Activated CD4-positive, alpha-beta T cell treated with anti-CD3 and anti-CD28 coated beads for 24 hours (primary cell): ENCODE results near the gene NAT10.
A peak's percentile ranks its signal among the peaks of the same experiment; 100 is the strongest.

Experiments
- DNase-seq, 2 donors: peaks; one replicate each; pipeline ENCODE4 v3.0.0-alpha.2; 2020; ENCODE audit warnings: low read depth in 2 of 2

NAT10 gene

DNA sequence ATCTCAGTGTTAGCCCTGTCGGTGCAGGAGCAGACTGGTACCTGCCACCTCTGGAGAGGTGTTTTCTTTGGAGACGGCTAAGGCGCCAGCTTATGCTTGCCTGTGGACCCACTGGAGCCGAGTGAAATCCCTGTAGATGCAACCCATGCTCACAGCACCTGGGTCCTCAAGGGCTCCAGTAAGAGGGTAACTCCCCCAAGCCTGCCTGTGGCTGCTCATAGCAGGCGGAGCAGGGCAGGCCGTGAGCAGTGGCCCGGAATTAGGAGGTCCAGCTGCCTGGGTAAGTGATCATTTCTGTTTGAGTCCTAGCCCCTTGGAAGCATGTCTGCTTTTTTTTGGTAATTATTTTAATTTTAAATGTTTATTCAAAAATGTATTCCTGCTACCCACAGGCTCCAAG lies 43.8 kb downstream of the NAT10 start:
- no peak for DNase-seq

DNA sequence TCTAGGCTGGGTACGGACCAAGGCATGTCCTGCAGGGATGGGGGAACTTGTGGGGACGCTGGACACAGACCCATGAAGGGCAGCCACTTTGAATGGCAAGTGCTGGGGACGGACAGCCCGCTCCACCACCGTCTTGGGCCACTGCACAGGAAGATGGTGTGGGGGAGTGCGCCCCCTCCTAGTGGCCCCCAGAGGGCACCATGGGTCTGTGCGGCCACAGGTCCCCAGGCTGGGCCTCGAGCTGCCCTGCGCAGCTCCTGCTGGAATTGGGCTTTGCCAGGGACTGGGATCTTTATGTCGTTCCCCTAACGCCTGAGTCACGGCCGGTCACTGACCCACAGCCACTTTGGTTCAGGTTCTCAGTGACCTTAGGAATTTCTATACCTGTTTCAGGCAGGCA lies 44.4 kb downstream of the NAT10 start:
- DNase-seq = no peak

DNA sequence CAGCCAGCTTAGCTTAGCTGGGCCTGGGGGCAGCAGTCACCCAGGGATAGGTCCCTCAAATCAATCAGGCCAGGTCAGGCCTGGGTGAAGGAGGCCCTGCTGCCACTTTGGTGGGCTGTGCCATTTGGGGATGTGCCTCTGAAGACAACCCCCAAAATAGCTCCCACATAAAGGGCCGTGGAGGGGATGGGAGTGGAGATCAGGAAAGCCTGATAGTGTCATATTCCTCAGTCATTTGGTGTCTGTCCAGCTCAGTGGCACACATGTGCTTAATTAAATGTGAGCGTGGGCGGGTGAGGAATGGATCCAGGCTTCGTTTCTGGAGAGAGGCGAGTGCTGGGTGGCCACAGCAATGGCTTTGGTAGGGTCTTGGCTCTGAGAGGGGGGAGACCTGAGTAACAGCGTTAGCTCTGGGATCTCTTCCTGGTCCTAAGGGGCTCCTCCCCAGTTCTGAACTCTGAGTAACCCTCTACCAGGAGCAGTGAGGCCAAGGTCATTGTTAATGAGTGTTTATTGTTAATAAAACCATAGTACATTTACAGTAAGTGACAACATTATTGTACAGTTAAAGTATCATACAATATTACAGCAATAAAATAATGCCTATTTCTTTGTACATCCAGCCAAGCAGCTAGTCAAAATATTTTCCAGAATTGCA lies 45.2 kb downstream of the NAT10 start:
- no peak for DNase-seq

DNA sequence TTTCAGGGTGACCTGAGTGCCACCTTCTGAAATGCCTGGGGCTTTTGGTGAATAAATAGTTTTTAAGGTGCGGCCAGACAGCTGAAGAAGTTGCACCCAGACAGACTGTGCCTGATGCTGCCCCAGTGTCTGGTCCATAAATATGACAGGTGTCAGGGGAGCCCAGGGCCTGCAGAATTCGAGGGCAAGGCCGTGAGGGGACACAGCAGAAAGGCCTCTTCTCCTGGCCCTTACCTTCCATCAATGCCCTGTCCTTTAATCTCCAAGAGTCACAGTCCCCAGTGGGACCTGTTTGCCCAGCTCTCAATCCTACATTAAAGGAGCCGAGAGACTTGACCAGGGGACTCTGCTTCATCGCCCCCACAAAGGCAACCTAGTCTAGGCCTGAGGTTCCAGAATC lies 45.7 kb downstream of the NAT10 start:
- no peak for DNase-seq

DNA sequence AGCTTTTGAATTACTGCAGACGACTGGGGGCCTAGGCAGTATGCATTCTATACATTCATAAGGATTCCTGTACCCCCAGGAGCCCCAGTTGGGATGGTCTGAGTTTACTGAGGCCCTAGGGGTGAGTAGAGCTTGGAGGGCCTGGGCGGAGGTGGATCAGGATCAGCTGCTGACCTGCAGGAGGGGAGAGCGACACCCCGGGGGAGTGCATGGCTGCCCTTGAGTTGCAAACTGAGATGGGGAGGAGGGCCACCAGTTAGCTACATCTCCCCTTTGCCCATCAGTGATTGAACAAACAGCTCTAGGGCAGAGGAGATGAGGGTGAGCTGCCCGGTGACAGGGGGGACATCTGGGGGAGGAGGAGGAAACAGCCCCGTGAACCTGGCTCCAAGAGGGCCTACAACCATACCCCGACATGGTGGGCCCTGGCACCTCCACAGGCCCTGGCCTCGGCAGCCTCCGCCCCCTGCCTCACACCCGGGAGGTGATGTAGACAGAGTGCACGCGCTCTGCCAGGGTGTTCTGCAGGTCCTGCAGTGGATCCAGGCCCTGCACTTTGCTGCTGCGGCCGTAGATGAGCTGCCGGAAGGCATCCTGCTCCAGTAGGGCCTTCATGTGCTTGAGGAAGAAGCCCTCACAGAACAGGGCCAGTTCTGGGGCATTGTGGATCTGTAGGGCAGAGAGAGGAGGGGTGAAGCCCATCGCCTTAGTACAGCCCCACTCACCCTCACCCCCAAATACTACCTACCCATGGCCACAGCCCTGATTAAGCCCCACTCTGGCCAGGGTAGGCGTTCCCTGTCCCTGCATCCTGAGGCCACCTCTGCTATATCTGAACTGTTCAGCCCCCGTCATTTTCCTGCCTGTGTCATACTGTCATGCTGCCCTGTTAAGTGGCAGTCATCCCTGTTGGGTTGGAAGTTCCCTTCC lies 46.8 kb downstream of the NAT10 start:
- DNase-seq = no peak

DNA sequence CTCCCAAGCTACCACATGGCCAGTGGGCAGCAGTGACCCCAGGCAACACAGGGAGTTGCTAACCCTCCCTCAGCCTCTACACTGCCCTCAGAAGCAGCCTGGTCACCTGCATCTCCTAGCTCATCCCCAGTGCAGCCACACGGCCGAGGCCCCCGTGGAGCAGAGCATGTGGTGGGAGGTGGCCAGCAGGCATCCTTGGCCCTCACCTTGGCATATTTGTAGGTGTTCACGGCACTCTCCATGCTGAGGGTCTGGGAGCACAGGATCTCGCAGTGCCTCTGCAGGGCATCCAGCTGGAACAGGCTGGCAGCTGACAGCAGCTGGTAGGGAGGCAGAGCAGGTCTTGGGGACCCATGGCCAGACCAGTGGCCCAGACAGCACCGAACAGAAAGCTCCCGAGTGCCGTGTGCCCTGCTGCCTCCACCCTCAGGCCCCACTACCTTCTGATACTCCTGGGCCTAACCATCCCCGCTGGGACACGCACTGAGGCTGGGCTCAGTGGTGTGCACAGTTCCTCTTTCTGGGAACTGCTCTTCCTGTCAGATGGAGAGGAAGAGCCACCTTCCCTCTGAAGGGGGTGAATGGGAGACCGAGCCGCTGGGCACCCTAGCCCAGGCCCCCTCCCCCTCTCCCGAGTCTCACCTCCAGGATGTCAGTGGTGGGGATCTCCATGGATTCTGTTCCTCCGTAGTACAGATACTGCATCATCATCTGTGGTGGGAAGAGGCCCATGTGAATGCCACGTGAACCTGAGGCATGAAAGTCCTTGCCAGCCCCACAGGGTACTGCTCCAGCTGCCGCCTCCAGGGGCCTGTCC lies 48.8 kb downstream of the NAT10 start:
- DNase-seq = no peak

DNA sequence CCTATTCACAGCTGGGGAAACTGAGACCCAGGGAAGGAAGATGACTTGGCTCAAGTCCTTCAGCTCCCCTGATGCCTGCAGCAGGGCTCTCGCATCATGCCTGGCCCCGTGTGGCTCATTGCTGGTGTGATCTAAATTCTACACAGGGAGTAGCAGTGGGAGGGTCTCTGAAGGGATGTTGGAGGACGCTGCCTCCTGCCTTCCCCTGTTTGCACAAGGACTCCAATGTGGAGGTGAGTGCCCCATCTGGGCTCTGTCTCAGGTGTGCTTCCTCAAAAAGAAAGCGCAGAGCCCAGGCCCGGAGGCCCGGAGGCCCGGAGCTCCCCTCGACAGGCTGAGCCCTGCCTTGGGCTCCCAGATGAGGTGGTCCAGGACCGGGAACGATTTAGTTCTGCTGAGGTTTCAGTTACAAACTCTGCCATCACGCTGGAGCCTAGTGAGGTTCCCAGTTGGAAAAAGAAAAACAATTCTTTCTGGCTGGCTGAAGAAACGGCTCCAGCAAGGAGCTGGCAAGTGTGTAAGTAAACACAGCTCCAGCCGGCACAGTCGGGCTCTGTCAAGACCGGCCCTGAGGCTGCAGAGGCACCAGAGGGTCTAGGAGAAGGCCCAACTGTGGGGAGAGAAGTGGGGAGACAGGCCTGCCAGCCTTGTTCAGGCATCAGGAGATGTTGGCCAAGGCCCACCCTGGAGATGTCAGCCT lies 49.8 kb downstream of the NAT10 start:
- DNase-seq = no peak

DNA sequence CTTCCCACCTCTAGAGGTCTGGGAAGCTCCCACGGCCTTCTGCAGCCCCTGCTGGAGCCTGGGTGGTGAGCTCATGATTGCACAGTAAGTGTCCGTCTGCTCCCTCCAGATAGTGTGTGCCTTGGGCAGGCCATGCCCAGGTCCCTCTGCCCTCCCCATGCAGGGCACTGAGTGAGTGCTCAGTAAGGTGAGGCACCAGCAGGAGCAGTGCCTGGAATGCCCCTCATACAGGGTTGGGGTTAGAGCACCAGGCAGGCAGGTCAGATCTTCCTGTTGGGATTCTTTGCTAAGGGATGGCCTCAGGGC lies 50.3 kb downstream of the NAT10 start:
- DNase-seq = no peak

DNA sequence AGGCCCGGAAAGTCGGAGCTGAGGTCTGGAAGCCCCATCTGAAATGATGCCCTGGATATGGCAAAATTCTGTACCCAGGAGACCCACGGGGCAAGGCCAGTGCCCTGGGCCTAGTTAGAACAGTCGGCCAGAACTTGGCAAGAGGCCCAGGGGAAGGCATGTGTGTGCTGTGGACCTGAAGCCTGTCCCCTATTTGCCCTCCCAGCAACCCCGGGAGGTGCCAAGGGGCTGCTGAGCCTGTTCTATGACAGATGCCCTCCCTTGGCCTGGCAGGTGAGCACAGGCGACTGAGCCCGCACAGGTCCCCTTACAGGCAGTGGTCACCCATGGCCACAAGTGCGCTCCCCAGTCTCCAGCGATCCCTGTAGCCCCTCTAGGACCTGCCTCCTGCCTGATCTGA lies 51.7 kb downstream of the NAT10 start:
- no peak for DNase-seq

DNA sequence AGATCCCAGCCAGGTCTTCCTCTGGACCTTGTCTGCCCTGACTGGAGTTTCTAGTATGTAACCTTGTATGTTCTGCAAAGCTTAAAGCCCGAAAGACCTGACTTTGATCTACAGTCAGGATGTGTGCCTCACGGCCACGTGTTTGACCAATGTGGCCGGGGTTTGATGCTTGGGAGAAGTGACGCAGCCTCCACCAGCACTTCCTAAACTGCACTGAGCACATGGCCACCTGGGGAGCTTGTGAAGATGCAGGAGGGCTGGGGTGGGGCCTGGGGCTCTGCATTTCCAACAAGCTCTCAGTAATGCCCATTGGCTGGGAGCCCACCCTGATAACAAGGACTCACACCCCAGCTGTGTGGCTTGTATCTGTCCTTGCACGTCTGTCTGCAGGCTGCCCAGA lies 53.2 kb downstream of the NAT10 start:
- DNase-seq = no peak

DNA sequence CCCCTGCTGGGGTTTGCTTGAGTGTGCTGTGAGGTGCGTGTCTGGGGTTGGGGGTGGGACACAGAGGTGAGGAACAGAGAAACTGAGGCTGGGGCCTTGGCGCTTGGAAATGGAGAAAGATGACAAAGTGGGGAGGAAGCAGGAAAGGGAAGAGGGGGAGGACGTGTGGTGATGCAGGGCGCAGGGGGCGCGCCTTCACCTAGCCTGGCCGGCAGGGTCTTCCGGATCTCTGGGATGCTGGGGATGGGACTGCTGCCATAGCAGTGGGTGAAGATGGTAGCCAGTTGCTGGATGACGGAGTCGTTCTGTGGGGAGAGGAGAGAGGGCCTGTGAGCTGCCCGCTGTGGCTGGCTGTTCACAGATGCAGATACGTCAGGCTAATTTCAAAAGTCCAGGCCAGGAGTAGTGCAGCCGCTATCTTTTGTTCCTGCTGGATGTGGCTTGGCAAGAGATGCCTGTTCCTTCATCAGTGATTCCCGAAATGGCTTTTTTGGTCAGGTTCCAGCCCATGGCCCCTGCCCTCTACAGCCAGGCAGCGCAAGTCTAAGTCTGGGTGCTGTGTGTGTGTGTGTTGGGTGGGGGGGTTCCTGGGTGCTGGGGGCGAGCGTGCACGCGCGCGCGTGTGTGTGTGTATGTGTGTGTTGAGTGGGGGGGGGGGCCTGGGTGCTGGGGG lies 54.8 kb downstream of the NAT10 start:
- no peak for DNase-seq

DNA sequence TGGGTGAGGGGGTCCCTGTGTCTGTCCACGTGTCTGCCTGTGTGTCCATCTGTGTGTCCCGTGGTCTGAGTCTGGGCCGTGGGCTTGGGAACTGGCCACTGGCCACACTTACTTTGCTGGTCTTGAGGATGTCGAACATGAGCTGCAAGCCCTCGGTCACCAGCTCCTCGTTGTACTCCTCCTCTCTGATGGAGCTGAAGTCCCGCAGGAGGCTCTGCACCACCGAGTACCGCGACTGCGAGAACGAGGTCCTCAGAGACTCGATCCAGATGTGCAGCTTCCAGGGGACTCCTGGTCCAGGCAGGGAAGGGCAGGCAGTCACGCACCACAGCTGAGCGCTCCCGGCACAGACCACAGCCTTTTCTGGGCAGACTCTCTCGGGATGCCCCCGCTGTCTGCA lies 55.4 kb downstream of the NAT10 start:
- DNase-seq = no peak

DNA sequence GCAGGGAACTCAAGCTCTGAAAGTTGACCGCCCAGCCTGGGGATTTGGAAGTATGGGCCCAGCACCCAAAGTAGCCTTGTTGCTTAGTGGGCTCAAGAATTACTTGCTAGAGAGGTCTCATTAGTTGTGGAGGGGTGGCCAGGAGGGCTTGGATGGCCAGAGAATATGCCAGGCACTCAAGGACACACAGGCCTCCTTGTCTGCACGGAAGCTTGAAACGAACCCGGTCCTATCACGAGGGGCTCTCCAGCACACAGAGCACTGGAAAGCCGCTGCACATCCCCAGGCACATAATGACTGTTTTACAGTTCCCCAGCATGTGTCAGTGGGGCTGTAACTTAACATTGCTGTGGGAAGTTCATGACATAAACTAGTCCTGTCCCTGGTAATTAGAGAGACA lies 55.9 kb downstream of the NAT10 start:
- DNase-seq = no peak

DNA sequence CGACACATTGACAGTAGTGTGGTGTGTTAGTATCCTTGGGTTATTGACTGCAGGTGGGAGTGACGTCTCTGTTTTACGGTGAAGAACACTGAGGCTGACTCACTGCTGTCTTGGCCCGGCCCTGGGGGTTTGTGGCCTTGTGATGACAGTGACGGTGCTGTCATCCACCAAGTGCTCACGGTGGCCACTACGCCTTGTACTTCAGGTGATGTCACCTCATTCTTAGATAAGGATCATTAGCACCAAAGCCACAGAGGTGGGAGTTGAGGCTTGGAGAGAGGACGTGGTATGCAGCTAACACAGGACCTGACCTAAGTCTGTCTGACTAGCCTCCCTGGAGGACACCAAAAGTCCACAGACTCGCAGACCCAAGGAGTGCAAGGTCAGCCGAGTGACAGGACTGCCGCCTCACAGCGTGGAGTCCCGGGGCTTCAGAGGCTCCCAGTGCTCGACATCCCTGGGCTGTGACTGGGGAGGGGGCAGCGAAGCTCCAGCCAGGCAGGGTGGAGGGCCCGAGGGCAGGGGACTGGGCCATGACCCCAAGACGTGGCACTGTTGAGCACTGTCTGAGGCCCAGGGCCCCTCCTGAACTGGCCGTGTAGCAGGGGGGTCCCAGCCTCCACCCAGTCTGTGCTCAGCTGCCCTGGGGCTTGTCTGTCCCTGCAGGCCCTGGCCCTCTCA lies 56.5 kb downstream of the NAT10 start:
- DNase-seq = peak in 1 of 2 donors; percentile 18

DNA sequence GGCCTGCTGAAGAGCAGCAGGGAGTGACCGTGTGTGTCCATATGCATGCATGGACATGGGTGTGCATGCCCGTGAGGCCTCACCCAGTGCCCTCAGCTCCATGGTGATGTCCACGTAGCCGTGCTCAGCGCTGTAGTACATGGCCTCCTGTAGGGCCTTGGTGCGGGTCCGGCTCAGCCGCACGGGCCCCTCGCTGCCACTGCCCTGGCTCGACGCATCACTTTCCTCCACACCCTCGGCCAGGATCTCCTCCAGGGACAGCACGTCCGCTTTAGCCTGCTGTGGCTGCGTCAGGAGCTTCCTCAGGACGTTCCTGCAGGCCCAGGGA lies 57.0 kb downstream of the NAT10 start:
- DNase-seq = no peak

DNA sequence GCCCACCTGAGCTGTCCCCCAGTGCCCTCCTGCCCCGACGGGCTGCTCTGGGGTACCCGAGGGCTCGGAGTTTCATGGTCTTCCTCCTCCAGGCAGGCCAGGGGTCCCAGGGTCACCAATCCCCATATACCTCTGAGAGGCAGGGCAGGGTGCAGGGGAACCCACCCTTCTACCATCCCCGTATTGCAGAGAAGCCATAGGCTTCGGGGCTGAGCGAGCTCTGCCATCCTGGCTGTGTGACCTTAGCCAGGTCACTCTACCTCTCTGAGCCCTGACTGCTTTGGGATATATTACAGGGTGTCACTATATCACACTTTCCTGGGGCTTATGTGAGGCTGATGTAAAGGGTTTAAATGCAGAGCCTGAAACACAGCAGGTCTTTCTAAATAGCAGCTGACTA lies 57.4 kb downstream of the NAT10 start:
- no peak for DNase-seq

DNA sequence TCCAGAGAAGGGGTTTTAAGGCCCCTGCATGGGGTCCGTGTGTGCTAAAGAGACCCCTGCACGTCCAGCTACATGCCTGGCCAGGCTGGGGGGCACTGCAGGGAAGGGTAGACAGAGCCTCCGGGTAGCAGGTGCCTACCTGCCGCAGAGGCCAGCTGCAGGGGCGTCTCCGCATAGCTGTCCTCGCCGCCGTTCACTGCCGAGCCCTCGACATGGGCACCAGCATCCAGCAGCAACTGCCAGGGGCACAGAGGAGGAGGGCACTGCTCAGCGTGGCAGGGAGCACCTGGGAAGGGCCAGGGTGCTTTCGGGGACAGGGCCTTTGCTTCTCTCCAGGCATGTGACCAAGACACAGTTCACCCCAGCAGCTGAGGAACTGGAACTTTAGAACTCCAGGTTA lies 59.7 kb downstream of the NAT10 start:
- DNase-seq = no peak

DNA sequence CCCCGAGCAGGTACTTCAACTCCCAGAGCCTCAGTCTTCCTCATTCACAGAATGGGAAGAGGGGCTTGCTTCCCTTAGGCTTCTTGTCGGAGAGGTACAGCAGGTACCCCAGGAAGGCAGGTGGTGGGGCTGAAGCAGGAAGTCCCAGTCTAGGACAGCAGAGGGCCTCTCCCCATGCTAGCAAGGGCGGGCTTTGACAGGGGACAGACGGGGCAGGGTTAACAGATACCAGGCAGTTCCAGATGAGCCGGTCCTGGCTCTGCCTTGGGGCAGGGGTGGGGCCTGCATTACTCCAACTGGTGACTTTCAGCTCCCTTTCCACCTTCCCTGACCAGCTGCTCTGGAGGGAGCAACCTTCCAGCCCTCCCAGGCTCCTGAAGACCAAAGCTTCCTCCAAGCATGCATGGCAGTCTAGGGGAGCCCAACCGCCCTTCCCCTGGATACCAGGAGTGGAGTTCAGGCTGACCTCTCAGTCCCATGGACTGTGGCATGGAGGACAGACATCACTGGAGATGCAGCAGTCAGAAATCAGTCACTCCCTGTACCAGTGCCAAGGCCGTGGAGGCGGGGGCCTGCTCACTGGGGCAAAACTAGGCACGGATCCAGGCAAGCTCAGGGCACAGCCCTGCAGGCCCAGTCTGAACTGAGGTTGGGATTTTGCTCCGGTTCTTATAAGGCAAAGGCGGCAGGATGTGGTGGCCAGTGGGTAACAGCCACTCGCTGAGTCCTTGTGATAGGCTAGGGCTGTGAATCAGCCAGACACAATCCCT lies 60.5 kb downstream of the NAT10 start:
- DNase-seq = no peak

DNA sequence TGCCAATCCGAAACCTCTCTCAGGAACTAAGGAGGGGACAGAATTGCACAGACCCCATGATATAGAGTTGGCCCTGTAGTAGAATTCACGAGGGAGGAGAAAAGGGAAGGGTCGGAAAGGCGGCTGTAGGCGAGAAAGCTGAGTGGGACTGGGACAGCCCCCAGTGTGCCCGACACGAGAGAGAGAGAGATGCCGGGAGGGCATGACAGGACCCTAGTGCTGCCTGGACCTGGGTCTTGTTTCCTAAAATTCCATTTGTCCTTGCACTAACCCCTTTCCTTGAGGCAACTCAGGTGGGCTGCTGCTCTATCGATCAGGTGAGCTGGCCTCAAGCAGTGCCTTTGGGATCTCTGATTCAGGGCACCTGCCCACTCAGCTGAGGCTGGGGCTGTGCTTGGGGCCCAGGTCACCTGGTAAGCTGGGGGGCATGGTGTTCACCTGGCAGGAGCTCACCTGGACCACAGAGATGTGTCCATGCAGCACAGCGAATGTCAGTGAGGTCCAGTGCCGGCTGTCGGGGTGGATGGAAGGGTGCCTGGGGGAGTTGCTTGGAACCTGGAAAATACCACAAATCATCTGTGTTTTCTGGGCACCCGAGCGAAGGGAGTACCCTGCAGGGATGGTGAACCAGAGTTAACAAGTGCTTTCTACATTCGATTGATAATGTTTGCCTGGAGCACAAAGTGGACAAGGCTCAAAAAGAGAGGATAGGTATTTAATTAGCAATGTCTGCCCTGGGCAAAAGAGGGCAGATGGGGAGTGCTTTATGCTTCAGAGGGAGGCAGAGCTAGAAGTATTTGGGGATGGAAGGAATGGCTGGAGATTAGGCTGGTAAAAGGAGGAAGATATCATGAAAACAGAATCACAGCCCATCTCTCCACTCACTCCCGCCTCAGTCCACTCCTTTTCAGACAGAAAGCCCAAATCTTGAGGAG lies 61.6 kb downstream of the NAT10 start:
- no peak for DNase-seq
